NCI-H526 (cell line): ENCODE results near the gene TLCD3A.
"Not testable (repeated sequence)": the region's sequence is repeated elsewhere in the genome, so short reads cannot be mapped to it uniquely, and the experiment has no call there.

ENCODE experiments used
- DNase-seq, 2 experiments: peaks; one replicate each; lab custom pipeline; 2025; lab: John Stamatoyannopoulos, UW

TLCD3A gene

DNA sequence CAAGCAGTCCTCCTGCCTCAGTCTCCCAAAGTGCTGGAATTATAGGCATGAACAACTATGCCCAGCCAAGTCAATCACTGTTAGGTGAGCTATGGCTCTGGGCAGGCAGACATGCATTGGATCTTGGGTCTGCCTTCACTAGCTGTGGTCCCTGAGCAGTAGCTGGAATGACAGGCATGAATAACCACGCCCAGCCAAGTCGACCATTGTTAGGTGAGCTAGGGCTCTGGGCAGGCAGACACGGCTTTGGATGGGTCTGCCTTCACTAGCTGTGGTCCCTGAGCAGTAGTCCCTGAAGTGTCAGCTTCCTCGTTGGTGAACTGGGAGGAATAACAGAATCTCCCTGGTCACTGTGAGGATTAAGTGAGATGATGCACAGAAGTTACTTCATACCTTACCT lies 56.2 kb downstream of the TLCD3A start:
- DNase-seq, result no peak

DNA sequence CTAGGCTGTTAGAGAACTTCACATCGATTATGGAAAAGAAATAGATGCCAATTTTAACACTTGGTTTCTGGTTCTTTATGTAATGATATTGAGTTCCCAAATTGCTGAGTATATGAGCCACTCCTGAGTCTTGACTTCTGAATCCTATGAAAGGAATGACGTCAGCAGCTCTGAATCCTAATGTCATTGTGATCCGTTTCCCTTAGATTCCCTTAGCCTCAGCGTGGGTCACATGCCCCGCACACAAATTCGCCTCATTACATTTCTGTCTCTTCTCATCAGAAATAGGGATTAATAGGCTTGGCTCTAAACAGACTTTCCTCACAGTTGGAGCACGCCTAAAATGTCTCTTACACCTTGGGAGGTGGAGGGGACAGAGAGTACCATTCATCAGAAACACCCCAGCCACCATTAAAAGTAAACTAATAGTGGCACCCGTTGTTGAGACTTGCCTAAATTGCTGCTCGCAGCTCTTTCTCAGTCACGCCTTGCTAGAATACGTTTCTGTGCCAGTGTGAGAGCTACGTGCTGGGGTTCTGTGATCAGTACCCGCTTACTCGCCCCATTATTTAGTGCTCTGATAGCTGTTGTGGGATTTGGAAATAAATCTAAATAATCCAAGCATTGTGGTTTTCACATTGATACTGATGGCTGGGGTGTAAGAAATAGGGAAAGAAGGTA lies 56.9 kb downstream of the TLCD3A start:
- no peak for DNase-seq

DNA sequence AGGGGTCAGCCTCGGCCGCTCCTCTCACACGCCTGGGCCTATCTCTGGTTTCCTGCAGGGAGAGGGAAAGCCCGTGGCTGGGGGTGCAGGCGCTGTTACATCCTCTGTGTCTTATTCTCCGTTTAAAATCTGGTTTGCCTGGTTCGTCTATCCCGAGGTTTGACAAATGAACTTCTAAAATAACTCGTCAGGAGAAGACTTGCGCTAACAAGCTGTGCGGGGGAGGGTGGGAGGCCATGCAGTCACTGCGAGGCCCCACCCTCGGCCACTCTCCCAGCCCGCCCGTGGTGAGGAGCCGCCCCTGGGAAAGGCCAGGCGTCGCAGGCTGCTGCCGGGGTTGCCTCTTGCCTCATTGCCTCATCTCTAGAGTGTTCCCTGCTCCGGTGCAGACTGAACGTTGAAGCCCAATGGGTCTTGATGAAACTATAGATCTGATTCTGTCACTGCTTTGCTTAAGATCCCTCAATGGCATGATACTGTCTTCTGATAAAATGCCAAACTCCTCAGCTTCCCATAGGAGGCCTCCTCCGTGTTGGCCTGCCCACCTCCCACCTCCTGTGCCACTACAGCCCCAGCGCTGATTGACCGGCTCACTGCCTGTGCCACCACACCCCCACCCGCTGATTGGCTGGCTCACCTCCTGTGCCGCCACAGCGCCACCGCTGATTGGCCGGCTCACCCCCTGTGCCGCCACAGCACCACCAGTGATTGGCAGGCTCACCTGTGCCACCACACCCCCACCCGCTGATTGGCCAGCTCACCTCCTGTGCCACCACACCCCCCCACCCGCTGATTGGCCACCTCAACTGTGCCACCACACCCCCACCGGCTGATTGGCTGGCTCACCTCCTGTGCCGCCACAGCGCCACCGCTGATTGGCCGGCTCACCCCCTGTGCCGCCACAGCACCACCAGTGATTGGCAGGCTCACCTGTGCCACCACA lies 57.8 kb downstream of the TLCD3A start:
- DNase-seq, result not testable (repeated sequence)

DNA sequence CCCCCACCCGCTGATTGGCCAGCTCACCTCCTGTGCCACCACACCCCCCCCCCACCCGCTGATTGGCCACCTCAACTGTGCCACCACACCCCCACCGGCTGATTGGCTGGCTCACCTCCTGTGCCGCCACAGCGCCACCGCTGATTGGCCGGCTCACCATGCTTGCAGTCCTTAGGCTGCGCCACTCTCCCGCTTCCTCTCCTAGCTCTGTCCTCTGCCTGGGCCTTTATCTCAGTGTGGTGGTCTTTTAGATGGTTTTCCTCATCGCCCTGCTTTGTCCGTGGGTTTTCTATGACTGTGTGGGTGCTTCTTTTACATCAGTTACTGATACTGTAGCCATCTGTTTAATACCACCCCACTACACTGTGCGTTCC lies 58.5 kb downstream of the TLCD3A start:
- DNase-seq, result not testable (repeated sequence)

DNA sequence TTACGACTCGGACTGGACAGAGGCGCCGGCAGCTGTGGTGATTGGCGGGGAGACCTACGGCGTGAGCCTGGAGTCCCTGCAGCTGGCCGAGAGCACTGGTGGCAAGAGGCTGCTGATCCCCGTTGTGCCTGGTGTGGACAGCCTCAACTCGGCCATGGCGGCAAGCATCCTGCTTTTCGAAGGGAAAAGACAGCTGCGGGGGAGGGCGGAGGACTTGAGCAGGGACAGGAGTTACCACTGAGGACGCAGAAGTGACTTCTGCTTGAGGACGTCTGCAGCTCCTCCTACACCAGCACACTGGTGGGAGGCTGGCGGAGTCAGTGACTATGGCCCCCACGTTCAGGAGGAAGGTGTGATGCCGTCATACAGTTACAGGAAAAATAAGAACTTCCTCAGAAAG lies 59.4 kb downstream of the TLCD3A start:
- no peak for DNase-seq

DNA sequence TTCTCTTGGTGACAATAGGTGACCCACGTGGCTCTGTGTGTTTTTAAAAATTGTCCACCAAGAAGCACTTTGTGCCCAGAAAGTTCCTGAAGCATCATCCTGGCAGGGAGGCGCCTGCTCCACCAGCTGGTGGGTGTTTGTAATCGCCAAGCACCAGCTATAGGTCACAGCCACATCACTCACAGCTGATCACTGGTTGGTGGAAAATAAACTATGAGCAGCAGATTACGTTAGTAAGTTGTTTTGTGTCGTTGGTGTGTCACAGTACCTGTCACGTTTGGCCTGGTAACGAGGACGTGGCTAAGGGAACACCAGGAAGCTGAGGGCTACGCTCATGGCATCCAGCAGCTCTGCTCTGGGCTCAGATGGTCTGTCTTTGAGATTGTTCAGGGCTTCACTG lies 59.9 kb downstream of the TLCD3A start:
- no peak for DNase-seq
